ENCODE results near the gene KYNU.
"Not testable (repeated sequence)": the region's sequence is repeated elsewhere in the genome, so short reads cannot be mapped to it uniquely, and the experiment has no call there.

DNA sequence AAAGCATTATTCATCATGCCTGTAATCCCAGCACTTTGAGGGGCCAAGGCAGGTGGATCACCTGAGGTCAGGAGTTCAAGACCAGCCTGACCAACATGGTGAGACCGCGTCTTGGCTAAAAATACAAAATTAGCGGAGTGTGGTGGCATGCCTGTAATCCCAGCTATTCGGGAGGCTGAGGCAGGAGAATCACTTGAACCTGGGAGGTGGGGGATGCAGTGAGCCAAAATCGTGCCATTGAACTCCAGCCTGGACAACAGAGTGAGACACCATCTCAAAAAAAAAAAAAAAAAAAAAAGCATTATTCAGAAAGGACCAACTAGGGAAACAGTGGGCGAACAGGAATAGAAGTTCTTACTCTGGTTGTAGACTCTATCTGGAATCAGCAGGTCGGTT lies 8.4 kb upstream of the KYNU start:
- TF ChIP-seq, protein P1, sequence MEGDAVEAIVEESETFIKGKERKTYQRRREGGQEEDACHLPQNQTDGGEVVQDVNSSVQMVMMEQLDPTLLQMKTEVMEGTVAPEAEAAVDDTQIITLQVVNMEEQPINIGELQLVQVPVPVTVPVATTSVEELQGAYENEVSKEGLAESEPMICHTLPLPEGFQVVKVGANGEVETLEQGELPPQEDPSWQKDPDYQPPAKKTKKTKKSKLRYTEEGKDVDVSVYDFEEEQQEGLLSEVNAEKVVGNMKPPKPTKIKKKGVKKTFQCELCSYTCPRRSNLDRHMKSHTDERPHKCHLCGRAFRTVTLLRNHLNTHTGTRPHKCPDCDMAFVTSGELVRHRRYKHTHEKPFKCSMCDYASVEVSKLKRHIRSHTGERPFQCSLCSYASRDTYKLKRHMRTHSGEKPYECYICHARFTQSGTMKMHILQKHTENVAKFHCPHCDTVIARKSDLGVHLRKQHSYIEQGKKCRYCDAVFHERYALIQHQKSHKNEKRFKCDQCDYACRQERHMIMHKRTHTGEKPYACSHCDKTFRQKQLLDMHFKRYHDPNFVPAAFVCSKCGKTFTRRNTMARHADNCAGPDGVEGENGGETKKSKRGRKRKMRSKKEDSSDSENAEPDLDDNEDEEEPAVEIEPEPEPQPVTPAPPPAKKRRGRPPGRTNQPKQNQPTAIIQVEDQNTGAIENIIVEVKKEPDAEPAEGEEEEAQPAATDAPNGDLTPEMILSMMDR (IDR thresholded peaks at IDR 0.05): not testable (repeated sequence)
- not testable (repeated sequence) for TF ChIP-seq EZH2, EZH2phosphoT487 (IDR thresholded peaks at IDR 0.05)

Data from neural progenitor cell (in vitro differentiated cells).